Hematopoietic multipotent progenitor cell treated with erythropoietin and hydrocortisone succinate and interleukin-3 and kit ligand, for 17 days (in vitro differentiated cells): ENCODE results near the gene PARP1.
"Not testable (repeated sequence)": the region's sequence is repeated elsewhere in the genome, so short reads cannot be mapped to it uniquely, and the experiment has no call there.

Source experiments
- DNase-seq: peaks from one replicate; pipeline ENCODE4 v3.0.0-alpha.2; 2015; ENCODE audit warnings: low spot score

Gene PARP1

DNA sequence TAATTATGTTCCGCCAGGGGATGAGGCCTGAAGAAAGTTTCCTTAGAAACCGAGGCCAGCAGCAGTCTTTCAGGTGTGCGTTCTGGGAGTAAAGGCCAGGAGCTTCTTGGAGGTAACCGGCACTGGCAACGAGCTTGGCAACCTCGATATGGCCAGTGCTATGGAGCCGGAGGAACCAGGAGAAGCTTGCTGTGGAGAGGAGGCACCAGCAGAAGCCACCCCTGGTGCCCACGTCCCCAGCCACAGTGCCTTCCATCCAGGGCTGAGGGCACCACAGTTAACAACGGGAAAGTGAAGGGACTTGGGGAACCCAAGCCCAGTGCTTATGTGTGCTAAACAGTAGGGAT, 57.4 kb downstream of the PARP1 start:
- no peak for DNase-seq

GRCh38 chr1:226349801-226350518, 57.9 kb downstream of the PARP1 start:
- DNase-seq = no peak

DNA sequence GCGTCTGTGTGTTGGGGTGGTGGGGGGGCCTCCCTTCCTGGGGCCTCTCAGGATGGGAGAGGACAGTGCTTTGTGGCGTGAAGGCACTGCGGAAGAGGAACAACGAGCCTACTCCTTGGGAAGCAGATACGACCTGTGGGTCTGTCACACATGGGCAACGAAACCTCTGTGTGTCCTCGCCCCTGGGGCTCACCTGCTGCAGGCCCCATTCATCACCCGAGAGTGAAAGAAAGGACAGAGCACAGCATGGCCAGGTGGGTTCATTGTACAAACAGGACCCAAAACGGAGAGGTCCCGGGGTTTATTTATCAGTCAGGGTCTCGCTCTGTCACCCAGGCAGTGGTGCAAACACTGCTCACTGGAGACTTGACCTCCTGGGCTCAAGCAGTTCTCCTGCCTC, 58.8 kb downstream of the PARP1 start:
- DNase-seq = no peak

- DNase-seq = no peak
These were observed 63.2 kb downstream of the PARP1 start for GRCh38 chr1:226344441-226345259.

DNA sequence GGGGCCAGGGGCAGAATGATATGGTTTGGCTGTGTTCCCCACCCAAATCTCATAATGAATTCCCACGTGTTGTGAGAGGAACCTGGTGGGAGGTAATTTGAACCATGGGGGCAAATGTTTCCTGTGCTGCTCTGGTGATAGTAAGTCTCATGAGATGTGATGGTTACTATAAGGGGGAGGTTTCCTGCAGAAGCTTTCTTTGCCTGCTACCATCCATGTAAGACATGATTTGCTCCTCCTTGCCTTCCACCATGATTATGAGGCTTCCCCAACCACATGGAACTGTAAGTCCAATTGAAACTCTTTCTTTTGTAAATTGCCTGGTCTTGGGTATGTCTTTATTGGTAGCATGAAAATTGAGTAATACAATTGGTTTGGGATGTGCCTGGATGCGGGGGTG, 65.2 kb downstream of the PARP1 start:
- DNase-seq = no peak

GRCh38 chr1:226340111-226340510, 67.8 kb downstream of the PARP1 start:
- DNase-seq = not testable (repeated sequence)

GRCh38 chr1:226337276-226337875, 70.5 kb downstream of the PARP1 start:
- DNase-seq = no peak

- DNase-seq = no peak
These were observed 72.2 kb downstream of the PARP1 start for GRCh38 chr1:226335661-226336060.

DNA sequence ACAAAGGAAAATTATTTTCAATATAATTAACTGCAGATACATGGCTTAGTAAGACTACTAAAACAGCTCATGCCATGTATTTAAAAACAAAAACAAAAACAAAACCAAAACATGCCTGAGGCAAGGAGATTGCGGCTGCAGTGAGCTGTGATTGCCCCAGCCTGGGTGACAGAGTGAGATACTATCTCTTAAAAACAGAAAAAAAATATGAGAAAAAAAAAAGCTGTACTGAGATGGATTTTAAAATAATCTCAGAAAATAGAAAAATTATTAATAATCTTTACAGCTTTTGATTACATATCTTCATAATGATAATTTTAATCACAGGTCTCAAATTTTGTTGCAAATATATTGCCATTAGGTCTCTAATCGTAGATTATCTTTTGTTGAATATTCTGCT, 74.9 kb downstream of the PARP1 start:
- DNase-seq = no peak

- DNase-seq = no peak
These were observed 78.7 kb downstream of the PARP1 start for GRCh38 chr1:226329237-226329636.

GRCh38 chr1:226327761-226328162, 80.1 kb downstream of the PARP1 start:
- DNase-seq = no peak

DNA sequence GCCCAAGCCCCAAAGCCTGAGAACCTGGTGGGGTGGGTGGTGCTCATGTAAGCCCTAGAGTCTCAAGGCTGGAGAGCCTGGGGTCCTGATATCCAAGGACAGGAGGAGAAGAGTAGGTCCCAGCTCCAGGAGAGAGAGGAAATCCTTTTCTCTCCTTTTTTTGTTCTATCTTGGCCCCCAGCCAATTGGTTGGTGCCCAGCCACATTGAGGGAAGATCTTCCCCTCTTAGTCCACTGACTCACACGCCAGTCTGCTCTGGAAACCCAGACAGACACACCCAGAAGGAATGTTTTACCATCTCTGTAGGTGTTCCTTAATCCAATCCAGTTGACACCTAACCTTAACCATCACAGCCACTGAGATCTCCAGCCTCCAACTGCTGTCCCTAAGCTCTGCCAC, 82.7 kb downstream of the PARP1 start:
- DNase-seq = no peak

DNA sequence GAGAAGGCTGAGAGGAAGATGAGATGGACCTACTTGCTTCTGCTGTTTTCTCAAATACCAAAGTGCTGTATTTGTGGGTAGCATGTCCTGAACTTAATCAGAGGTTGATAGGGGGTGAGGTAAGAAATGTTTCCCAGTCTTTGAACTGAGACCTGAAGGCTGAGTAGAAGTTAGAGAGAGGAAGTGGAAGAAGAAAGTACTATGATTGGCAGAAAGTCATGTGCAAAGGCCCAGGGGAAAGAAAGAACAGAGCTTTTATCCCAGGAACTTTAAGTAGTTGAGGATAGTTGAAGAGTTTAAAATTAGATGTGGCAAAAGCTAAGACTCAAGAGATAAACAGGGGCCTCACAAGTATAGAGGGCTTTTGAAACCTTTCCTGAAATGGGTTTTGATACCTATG, 83.4 kb downstream of the PARP1 start:
- DNase-seq = no peak

GRCh38 chr1:226322986-226323385, 84.9 kb downstream of the PARP1 start:
- no peak for DNase-seq

GRCh38 chr1:226320930-226321329, 87.0 kb downstream of the PARP1 start:
- DNase-seq = no peak

GRCh38 chr1:226318471-226318870, 89.4 kb downstream of the PARP1 start:
- DNase-seq = no peak

GRCh38 chr1:226314055-226314454, 93.8 kb downstream of the PARP1 start:
- DNase-seq = no peak

GRCh38 chr1:226312065-226312464, 95.8 kb downstream of the PARP1 start:
- no peak for DNase-seq

GRCh38 chr1:226311376-226311775, 96.5 kb downstream of the PARP1 start:
- DNase-seq = no peak
